K562 (cell line): ENCODE measurements around the gene NDUFS6. TPM values are rescaled to one million over a fixed set of nuclear protein-coding genes. Genes with fewer than 3 reads are reported as not detected.

Experiments used
- ATAC-seq: fragments of 200-7000 bp; cut with Tn5 transposase; 3 replicates; pipeline ENCODE4 v1.9.1; 2020; ENCODE audit warnings: moderate library complexity
- BruUV-seq: library from RNA; stranded (reverse); fragments of 400-500 nt; replicated peaks from 2 replicates; lab custom pipeline; 2021; lab: Mats Ljungman, UMichigan
- CTCF ChIA-PET: fragments of 300-600 bp; formaldehyde crosslinking; extraction: SDS; loops from one replicate; lab custom pipeline; 2021; ENCODE audit warnings: low intra/inter-chr PET ratio; lab: Yijun Ruan, JAX
- POLR2A ChIA-PET: fragments of 300-600, 350-650 bp; sonication (Branson Sonifier 250); formaldehyde crosslinking; extraction: SDS; loops from one replicate; lab custom pipeline; 2021; ENCODE audit warnings: antibody characterized with exemption, inconsistent platforms; lab: Yijun Ruan, JAX
- DNase-seq, 4 experiments: peaks; one replicate each; pipeline versions ENCODE4 v3.0.0 to v3.0.0-alpha.2; 2011 to 2018; ENCODE audit warnings: low spot score in 3 of 4, mixed read lengths in 3 of 4; ENCODE audit errors: extremely low read depth in 1 of 4
- FAIRE-seq: peaks from 2 replicates; lab custom pipeline; 2011; peaks lifted over from hg19 to GRCh38; lab: Jason Lieb, UNC
- H2AFZ ChIP-seq: 2 replicates; pipeline ENCODE4 v1.6.0; 2011; ENCODE audit warnings: low read depth, low read length, control low read depth, inconsistent platforms
- H3K27ac ChIP-seq: fragments of 200-600 bp; 3 replicates; pipeline ENCODE4 v1.8.0; 2011; ENCODE audit warnings: low read depth, mild to moderate bottlenecking, control low read depth, inconsistent platforms, low read length, moderate library complexity, mixed read lengths; ENCODE audit errors: extremely low read depth
- H3K27me3 ChIP-seq, 2 experiments: fragments of 300-600 bp in 1 of 2; 2 replicates in 1 of 2; 3 replicates in 1 of 2; pipeline versions ENCODE4 v1.6.0 to v1.8.0; 2011; ENCODE audit warnings: inconsistent platforms in 2 of 2, low read length in 2 of 2, mild to moderate bottlenecking in 1 of 2, mixed read lengths in 1 of 2, moderate library complexity in 1 of 2; ENCODE audit not compliant: control insufficient read depth in 2 of 2, insufficient read depth in 2 of 2
- H3K36me3 ChIP-seq: fragments of 300-600 bp; 3 replicates; pipeline ENCODE4 v1.8.0; 2011; ENCODE audit warnings: mild to moderate bottlenecking, low read length, inconsistent platforms; ENCODE audit not compliant: control insufficient read depth, insufficient read depth
- H3K4me1 ChIP-seq, 2 experiments: fragments of 200-600 bp in 1 of 2; replicated peaks in 1 of 2; 2 replicates in 1 of 2; 3 replicates in 1 of 2; pipeline versions ENCODE4 v1.5.1 to v1.8.0; 2011; ENCODE audit warnings: inconsistent platforms in 2 of 2, low read length in 2 of 2, mild to moderate bottlenecking in 1 of 2, mixed read lengths in 1 of 2, moderate library complexity in 1 of 2; ENCODE audit not compliant: control insufficient read depth in 2 of 2, insufficient read depth in 2 of 2
- H3K4me2 ChIP-seq: 2 replicates; pipeline ENCODE4 v1.6.1; 2011; ENCODE audit warnings: low read length, control low read depth, inconsistent platforms, mixed read lengths; ENCODE audit not compliant: insufficient read depth
- H3K4me3 ChIP-seq: fragments of 200-600 bp; sonication (generic), shearing (Covaris generic); 2 replicates; pipeline ENCODE4 v1.5.1; 2016; ENCODE audit warnings: control low read depth, inconsistent platforms
- H3K79me2 ChIP-seq: fragments of 200-600 bp; 3 replicates; pipeline ENCODE4 v1.8.0; 2011; ENCODE audit warnings: low read length, inconsistent platforms; ENCODE audit not compliant: control insufficient read depth, insufficient read depth
- H3K9ac ChIP-seq, 2 experiments: 2 replicates each; pipeline versions ENCODE4 v1.6.0 to v1.6.1; 2011; ENCODE audit warnings: low read depth in 2 of 2, low read length in 2 of 2, control low read depth in 1 of 2, inconsistent platforms in 1 of 2, mild to moderate bottlenecking in 1 of 2, mixed read lengths in 1 of 2; ENCODE audit not compliant: insufficient read depth in 1 of 2
- H3K9me1 ChIP-seq: one replicate; pipeline ENCODE4 v1.6.0; 2011; ENCODE audit warnings: inconsistent platforms, mild to moderate bottlenecking, low read length, moderate library complexity; ENCODE audit not compliant: control insufficient read depth, insufficient read depth
- H3K9me3 ChIP-seq: replicated peaks from 2 replicates; pipeline ENCODE4 v1.5.1; 2011; ENCODE audit warnings: low read depth, low read length, inconsistent platforms; ENCODE audit not compliant: control insufficient read depth, insufficient read depth
- H4K20me1 ChIP-seq: replicated peaks from 2 replicates; pipeline ENCODE4 v1.6.1; 2011; ENCODE audit warnings: low read length, inconsistent platforms, mixed read lengths; ENCODE audit not compliant: control insufficient read depth, insufficient read depth
- ARNT ChIP-seq, 2 experiments: fragments of 450-650 bp; IDR thresholded peaks; 2 replicates each; pipeline ENCODE4 v1.6.1; 2016; ENCODE audit warnings: mild to moderate bottlenecking in 1 of 2
- CC2D1A ChIP-seq: fragments of 450-650 bp; IDR thresholded peaks from 2 replicates; pipeline ENCODE4 v1.6.1; 2017; ENCODE audit warnings: mild to moderate bottlenecking
- DPF2 ChIP-seq: fragments of 450-650 bp; IDR thresholded peaks from 2 replicates; pipeline ENCODE4 v1.6.1; 2016
- HMGN3 ChIP-seq: IDR thresholded peaks from 2 replicates; pipeline ENCODE4 v1.6.1; 2011; ENCODE audit warnings: borderline replicate concordance, low read depth, mild to moderate bottlenecking, mixed read lengths, low read length; ENCODE audit not compliant: insufficient read length; ENCODE audit errors: extremely low read depth
- RBM25 ChIP-seq: fragments of 200-400 bp; formaldehyde crosslinking; IDR thresholded peaks from 2 replicates; pipeline ENCODE4 v1.6.1; 2018; ENCODE audit warnings: low read length, low read depth, moderate library complexity; ENCODE audit not compliant: severe bottlenecking
- RNF2 ChIP-seq: sonication (generic); IDR thresholded peaks from 2 replicates; pipeline ENCODE4 v1.6.1; 2016
- WGBS: fragments of 100-300 bp; shearing (Covaris generic); methylation state at CpG from one replicate; pipeline ENCODE4 v1.1.6; 2016; ENCODE audit warnings: low coverage, mixed read lengths; ENCODE audit not compliant: insufficient coverage; ENCODE audit errors: missing lambda C conversion rate; 5-methylcytosine and 5-hydroxymethylcytosine counted together
- in situ Hi-C: fragments of 300-500 bp; cut with MboI; formaldehyde crosslinking; loops from 4 replicates; pipeline ENCODE4 v1.15.0; 2018; ENCODE audit warnings: inconsistent platforms, mixed read lengths
- intact Hi-C: fragments of 100-400 bp; cut with micrococcal nuclease; formaldehyde crosslinking; loops from 2 replicates; pipeline ENCODE4 v1.14.2; 2022
- polyA plus RNA-seq, 8 experiments: library from polyadenylated mRNA; depleted of rRNA in 4 of 8; stranded (reverse) in 5 of 8; unstranded in 3 of 8; fragments of >200 nt; fragmentation: Nextera tagmentation in 2 of 8; fragmentation: Illumina TruSeq in 1 of 8; extraction: Ambion mirVana in 2 of 8; extraction: Trizol in 1 of 8; gene quantifications; 2 replicates each; pipeline versions ENCODE4 v1.2.1 to v1.2.3, GENCODE V29; 2011 to 2014; ENCODE audit warnings: inconsistent platforms in 1 of 8, missing spikeins in 1 of 8
- total RNA-seq, 7 experiments: library from RNA; depleted of rRNA in 6 of 7; stranded (reverse); fragments of >200 nt in 6 of 7; fragmentation: Illumina TruSeq in 2 of 7; extraction: Trizol in 2 of 7; gene quantifications; 2 replicates each; pipeline versions ENCODE4 v1.2.1 to v1.2.3, GENCODE V29; 2011 to 2021; ENCODE audit warnings: low replicate concordance in 1 of 7

NDUFS6 gene
- total and polyA plus RNA-seq, 9 of the 15 experiments (the other 6 are each of a cell fraction or from before 2014, with no cell fraction given): 36.1 to 291 (median 77.0) TPM

DNA sequence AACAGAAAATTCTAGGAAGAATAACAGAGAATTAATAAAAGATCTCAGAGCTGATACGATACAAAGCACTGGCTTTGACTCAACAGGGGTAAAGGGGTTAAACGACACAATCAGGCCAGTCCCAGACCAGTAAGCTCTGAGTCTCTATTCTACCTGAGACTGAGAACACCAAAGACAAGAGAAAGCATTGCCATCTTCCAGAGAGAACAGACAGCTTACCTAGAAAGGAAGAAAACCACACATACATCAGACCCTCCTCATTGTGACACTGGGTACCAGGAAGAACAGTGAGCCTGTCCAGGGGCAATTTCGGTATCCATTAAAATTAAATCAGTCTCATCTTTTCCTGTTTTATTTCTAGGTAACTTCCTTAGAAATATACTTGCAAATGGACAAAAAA lies 42.6 kb upstream of the NDUFS6 start:
- ChIA-PET POLR2A (no interaction called here), CTCF (interaction anchor here (0.6 kb wide), 1 partner anchor 328 kb away, joined by 3 read pairs; no protein-coding TSS in a partner anchor)
- Histone ChIP-seq H3K27ac (no peak overlapping the region), H3K27me3 (peaks cover 59 to 71% of the 10 kb centered on the region in 2 experiments), H2AFZ (no peak overlapping the region), H3K9ac (no peak overlapping the region), H3K36me3 (no peaks in the 10 kb centered on the region), H3K4me3 (no peak overlapping the region), H3K79me2 (no peaks in the 10 kb centered on the region), H3K4me1 (peaks cover 0 to 6% of the 10 kb centered on the region in 2 experiments; a peak in 1 of 5 replicates), H3K4me2 (no peak overlapping the region), H4K20me1 (0 out of 2 replicates have a peak, but pooled peaks cover under 1% of the 10 kb centered on the region), H3K9me3 (peaks cover 3% of the 10 kb centered on the region; the same call in 1 of the 2 replicates), H3K9me1 (peaks cover 3% of the 10 kb centered on the region)
- WGBS: 2% methylated on average over 3 of the region's 3 CpGs
- FAIRE-seq (no peak), ATAC-seq (no peak), DNase-seq (no peak)
- peak; percentile 59 for TF ChIP-seq RBM25
- TF ChIP-seq ARNT (IDR thresholded peaks at IDR 0.05): no peak
- intact Hi-C loops (no loop called here), in situ Hi-C loops (no loop called here)
- no TSS peak for BruUV-seq

DNA sequence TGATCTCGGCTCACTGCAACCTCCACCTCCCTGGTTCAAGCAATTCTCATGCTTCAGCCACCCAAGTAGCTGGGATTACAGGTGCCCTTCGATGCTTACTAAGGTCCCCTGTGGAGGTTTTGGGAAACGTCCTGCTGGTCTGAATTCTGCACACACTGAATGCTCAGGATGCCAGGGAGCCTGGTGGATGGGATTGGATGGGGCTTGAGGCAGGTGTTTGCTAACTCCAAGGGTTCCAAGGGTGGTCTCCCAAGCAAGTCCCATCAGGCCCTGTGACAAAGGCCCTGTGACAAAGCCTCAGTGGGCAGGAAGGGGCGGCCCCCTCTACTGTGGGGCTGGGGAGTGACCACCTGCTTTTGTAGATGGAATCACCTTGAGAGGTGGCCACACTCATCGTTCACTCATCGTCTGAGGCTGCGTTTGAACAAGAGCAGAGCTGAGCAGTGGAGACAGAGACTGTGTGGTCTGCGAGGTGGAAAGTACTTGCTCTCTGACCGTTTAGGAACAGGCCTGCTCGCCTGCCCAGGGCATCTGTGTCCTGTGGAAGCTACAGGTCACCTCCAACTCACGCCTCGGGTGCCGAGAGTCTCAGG lies 41.7 kb upstream of the NDUFS6 start:
- H3K9me1 ChIP-seq: peaks cover 3% of the 10 kb centered on the region
- H3K36me3 ChIP-seq: no peaks in the 10 kb centered on the region
- 1% methylated on average over 13 of the region's 13 CpGs for WGBS
- H3K27ac ChIP-seq: no peak overlapping the region
- H3K4me3 ChIP-seq: no peak overlapping the region
- BruUV-seq: no TSS peak
- ATAC-seq (no peak), DNase-seq (no peak), FAIRE-seq (no peak)
- ChIA-PET CTCF (no interaction called here), POLR2A (no interaction called here)
- H3K4me2 ChIP-seq: no peak overlapping the region
- in situ Hi-C loops (no loop called here), intact Hi-C loops (no loop called here)
- peaks cover 0 to 9% of the 10 kb centered on the region in 2 experiments; a peak in 1 of 5 replicates for H3K4me1 ChIP-seq
- no peaks in the 10 kb centered on the region for H3K79me2 ChIP-seq
- no peak overlapping the region for H3K9ac ChIP-seq
- H3K9me3 ChIP-seq: peaks cover 3% of the 10 kb centered on the region; the same call in 1 of the 2 replicates
- TF ChIP-seq DPF2 (no peak), HMGN3 (no peak), CC2D1A (no peak), RNF2 (no peak)
- peaks cover 64 to 71% of the 10 kb centered on the region in 2 experiments for H3K27me3 ChIP-seq
- H2AFZ ChIP-seq: no peak overlapping the region
- H4K20me1 ChIP-seq: no peaks in the 10 kb centered on the region
